ENCODE data around the gene MAL.

DNA sequence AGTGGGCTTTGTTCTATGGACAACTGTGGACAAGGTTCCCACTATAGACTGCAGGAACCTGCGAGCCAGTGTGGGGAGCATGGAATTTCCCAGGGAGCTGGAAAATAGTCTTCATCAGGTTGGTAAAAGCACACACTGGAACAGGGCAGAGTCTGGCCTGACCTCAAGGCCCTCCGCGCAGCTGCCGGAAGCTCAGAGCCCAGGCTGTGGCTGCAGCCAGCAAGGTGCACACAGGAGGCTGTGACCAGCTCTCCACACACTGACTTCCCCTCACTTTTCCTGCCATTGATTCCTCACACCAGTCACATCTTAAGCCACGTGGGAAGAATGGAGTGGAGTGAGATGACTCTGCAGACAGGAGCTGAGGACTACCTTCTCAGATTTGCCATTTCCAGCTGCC is 19.1 kb downstream of the MAL start:
- TF ChIP-seq, protein P1, sequence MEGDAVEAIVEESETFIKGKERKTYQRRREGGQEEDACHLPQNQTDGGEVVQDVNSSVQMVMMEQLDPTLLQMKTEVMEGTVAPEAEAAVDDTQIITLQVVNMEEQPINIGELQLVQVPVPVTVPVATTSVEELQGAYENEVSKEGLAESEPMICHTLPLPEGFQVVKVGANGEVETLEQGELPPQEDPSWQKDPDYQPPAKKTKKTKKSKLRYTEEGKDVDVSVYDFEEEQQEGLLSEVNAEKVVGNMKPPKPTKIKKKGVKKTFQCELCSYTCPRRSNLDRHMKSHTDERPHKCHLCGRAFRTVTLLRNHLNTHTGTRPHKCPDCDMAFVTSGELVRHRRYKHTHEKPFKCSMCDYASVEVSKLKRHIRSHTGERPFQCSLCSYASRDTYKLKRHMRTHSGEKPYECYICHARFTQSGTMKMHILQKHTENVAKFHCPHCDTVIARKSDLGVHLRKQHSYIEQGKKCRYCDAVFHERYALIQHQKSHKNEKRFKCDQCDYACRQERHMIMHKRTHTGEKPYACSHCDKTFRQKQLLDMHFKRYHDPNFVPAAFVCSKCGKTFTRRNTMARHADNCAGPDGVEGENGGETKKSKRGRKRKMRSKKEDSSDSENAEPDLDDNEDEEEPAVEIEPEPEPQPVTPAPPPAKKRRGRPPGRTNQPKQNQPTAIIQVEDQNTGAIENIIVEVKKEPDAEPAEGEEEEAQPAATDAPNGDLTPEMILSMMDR (conservative IDR thresholded peaks at IDR 0.05; ENCODE audit: low read length), result no peak
- TF ChIP-seq EZH2phosphoT487 (IDR thresholded peaks at IDR 0.05; ENCODE audit: borderline replicate concordance), result no peak
